Measurements from ENCODE around the gene CARD10. TPM values are rescaled to one million over a fixed set of nuclear protein-coding genes. Genes with fewer than 3 reads are reported as not detected.
"Not testable (repeated sequence)": the region's sequence is repeated elsewhere in the genome, so short reads cannot be mapped to it uniquely, and the experiment has no call there.

Gene CARD10
- total RNA-seq, 1 experiment from 2014 or later, result 0.26 TPM

DNA sequence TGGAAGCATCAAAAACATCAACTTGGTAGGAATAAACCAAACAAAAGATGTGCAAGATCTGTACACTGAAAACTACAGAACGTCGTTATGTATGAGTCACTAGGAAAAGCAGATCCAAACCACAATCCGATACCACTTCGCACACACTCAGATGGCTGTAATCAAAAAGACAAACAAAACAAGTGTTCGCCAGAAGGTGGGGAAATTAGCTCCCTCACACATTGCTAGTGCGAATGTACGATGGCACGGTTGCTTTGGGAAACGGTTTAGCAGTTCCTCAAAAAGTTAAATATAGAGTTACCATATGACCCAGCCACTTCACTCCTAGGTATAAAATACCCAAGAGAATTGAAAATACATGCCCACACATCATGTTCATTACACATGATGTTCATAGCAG lies 14.8 kb upstream of the CARD10 start:
- CTCF ChIA-PET, result no interaction called here
- TF ChIP-seq, protein P1, sequence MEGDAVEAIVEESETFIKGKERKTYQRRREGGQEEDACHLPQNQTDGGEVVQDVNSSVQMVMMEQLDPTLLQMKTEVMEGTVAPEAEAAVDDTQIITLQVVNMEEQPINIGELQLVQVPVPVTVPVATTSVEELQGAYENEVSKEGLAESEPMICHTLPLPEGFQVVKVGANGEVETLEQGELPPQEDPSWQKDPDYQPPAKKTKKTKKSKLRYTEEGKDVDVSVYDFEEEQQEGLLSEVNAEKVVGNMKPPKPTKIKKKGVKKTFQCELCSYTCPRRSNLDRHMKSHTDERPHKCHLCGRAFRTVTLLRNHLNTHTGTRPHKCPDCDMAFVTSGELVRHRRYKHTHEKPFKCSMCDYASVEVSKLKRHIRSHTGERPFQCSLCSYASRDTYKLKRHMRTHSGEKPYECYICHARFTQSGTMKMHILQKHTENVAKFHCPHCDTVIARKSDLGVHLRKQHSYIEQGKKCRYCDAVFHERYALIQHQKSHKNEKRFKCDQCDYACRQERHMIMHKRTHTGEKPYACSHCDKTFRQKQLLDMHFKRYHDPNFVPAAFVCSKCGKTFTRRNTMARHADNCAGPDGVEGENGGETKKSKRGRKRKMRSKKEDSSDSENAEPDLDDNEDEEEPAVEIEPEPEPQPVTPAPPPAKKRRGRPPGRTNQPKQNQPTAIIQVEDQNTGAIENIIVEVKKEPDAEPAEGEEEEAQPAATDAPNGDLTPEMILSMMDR (conservative IDR thresholded peaks at IDR 0.05; ENCODE audit: low read depth, low read length), result no peak
- TF ChIP-seq EZH2 (IDR thresholded peaks at IDR 0.05; ENCODE audit: borderline replicate concordance, low read depth, low read length, poor library complexity, severe bottlenecking), result no peak
- no peaks in the 10 kb centered on the region for H3K4me1 ChIP-seq (ENCODE audit: insufficient read depth, low read length, poor library complexity, severe bottlenecking)
- H3K4me3 ChIP-seq (ENCODE audit: low read depth, low read length, poor library complexity, severe bottlenecking), result no peak overlapping the region
- intact Hi-C loops (cut with micrococcal nuclease; ENCODE audit: unreplicated experiment), result no loop called here
- POLR2A ChIA-PET (ENCODE audit: low non-redundant PET), result no interaction called here
- no peak for DNase-seq (ENCODE audit: low spot score)
- no peaks in the 10 kb centered on the region for H3K36me3 ChIP-seq (ENCODE audit: insufficient read depth, low read length, poor library complexity, severe bottlenecking)
- BruUV-seq (replicated peaks), result no TSS peak
- H3K27me3 ChIP-seq (replicated peaks; ENCODE audit: insufficient read depth, low read depth, low read length, poor library complexity), result no peaks in the 10 kb centered on the region
- no peaks in the 10 kb centered on the region for H3K9me3 ChIP-seq (ENCODE audit: low read depth, low read length, poor library complexity, severe bottlenecking)
- no peak overlapping the region for H3K27ac ChIP-seq (ENCODE audit: low read depth, low read length, poor library complexity, severe bottlenecking)

DNA sequence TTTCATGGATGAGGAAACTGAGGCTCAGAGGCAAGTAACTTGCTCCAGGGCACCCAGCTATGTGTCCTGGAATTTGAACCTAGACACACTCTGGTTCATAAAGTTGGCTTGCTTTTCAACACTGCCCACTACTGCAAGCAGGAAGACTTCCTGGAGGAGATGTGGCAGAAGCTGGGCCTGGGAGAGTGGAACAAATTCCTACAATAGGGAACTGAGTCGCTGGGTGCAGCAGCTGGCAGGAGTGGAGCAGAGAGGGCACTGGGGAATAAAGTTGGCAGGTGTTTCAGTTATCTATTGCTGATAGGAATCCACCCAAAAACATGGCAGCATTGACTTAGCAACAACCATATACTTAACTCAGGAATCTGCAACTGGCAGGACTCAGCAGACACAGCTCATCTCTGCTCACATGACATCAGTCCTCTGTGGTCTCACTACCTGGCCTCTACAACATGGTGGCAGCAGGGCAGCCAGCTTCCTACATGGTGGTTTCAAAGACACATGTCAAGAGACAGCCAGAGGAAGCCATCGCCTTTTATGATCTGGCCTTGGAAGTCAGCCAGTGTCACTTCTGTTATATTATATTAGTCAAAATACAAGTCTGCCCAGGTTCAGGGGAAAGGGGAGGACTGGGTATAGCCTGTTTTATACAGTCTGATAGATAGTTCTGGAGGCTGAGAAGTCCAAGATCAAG lies 10.6 kb upstream of the CARD10 start:
- POLR2A ChIA-PET (ENCODE audit: low non-redundant PET), result no interaction called here
- CTCF ChIA-PET, result no interaction called here
- Histone ChIP-seq H3K4me3 (ENCODE audit: low read depth, low read length, poor library complexity, severe bottlenecking) (no peak overlapping the region), H3K4me1 (ENCODE audit: insufficient read depth, low read length, poor library complexity, severe bottlenecking) (no peaks in the 10 kb centered on the region), H3K27me3 (replicated peaks; ENCODE audit: insufficient read depth, low read depth, low read length, poor library complexity) (no peaks in the 10 kb centered on the region), H3K36me3 (ENCODE audit: insufficient read depth, low read length, poor library complexity, severe bottlenecking) (no peaks in the 10 kb centered on the region), H3K27ac (ENCODE audit: low read depth, low read length, poor library complexity, severe bottlenecking) (no peak overlapping the region), H3K9me3 (ENCODE audit: low read depth, low read length, poor library complexity, severe bottlenecking) (no peaks in the 10 kb centered on the region)
- no TSS peak for BruUV-seq (replicated peaks)
- TF ChIP-seq, protein P1 (conservative IDR thresholded peaks at IDR 0.05; ENCODE audit: low read depth, low read length), result no peak
- no peak for TF ChIP-seq EZH2 (IDR thresholded peaks at IDR 0.05; ENCODE audit: borderline replicate concordance, low read depth, low read length, poor library complexity, severe bottlenecking)
- no peak for DNase-seq (ENCODE audit: low spot score)
- intact Hi-C loops (cut with micrococcal nuclease; ENCODE audit: unreplicated experiment), result no loop called here

DNA sequence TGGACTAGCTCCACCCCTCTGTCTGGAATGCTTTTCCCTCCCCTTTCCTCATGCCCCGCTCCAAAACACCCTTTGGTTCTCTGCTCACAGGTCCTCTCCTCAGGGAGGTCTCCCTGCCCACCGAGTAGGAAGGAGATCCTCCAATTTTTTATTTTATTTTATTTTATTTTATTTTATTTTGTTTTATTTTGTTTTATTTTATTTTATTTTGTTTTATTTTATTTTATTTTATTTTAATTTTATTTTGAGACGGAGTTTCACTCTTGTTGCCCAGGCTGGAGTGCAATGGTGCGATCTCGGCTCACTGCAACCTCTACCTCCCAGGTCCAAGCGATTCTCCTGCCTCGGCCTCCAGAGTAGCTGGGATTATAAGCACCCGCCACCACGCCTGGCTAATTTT lies 8.7 kb upstream of the CARD10 start:
- intact Hi-C loops (cut with micrococcal nuclease; ENCODE audit: unreplicated experiment); H3K9me3 ChIP-seq (ENCODE audit: low read depth, low read length, poor library complexity, severe bottlenecking); H3K27me3 ChIP-seq (replicated peaks; ENCODE audit: insufficient read depth, low read depth, low read length, poor library complexity); H3K27ac ChIP-seq (ENCODE audit: low read depth, low read length, poor library complexity, severe bottlenecking); CTCF ChIA-PET; BruUV-seq (replicated peaks); H3K4me3 ChIP-seq (ENCODE audit: low read depth, low read length, poor library complexity, severe bottlenecking); DNase-seq (ENCODE audit: low spot score); H3K36me3 ChIP-seq (ENCODE audit: insufficient read depth, low read length, poor library complexity, severe bottlenecking); H3K4me1 ChIP-seq (ENCODE audit: insufficient read depth, low read length, poor library complexity, severe bottlenecking): not testable (repeated sequence)
- POLR2A ChIA-PET (ENCODE audit: low non-redundant PET), result interaction anchor here (0.6 kb wide), 1 partner anchor 16 kb away, joined by 4 read pairs; no protein-coding TSS in a partner anchor

DNA sequence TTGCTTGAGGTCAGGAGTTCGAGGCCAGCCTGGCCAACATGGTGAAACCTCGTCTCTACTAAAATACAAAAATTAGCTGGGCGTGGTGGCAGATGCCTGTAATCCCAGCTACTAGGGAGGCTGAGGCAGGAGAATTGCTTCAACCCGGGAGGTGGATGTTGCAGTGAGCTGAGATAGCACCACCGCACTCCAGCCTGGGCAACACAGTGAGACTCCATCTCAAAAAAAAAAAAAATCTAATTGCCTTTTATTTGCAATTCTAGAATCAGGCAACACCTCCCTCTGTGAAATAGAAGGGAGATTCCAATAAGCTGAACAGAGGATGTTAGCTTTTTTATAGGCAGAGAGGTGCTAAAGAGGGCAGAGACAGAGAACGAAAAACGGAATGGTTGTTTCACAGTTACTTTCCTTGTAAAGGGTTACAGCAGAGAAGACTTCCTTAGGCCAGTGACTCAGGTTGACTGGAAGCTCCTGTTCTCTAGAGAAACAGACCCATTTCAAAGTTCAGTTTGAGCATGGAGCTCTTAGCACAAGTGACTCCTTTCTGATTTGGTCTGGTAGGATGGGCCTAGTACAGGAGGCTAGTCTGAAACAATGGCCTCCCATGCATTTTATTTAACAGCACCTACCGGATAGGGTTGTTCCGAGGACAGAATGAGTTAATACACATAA lies 8.0 kb upstream of the CARD10 start:
- CTCF ChIA-PET; H3K27ac ChIP-seq (ENCODE audit: low read depth, low read length, poor library complexity, severe bottlenecking); BruUV-seq (replicated peaks); H3K27me3 ChIP-seq (replicated peaks; ENCODE audit: insufficient read depth, low read depth, low read length, poor library complexity); intact Hi-C loops (cut with micrococcal nuclease; ENCODE audit: unreplicated experiment); H3K36me3 ChIP-seq (ENCODE audit: insufficient read depth, low read length, poor library complexity, severe bottlenecking); DNase-seq (ENCODE audit: low spot score); H3K4me3 ChIP-seq (ENCODE audit: low read depth, low read length, poor library complexity, severe bottlenecking); H3K9me3 ChIP-seq (ENCODE audit: low read depth, low read length, poor library complexity, severe bottlenecking); H3K4me1 ChIP-seq (ENCODE audit: insufficient read depth, low read length, poor library complexity, severe bottlenecking): not testable (repeated sequence)
- POLR2A ChIA-PET (ENCODE audit: low non-redundant PET), result interaction anchor here (0.6 kb wide), 1 partner anchor 15 kb away, joined by 4 read pairs; no protein-coding TSS in a partner anchor

Data from A673 (cell line).